ENCODE results near the gene ADGRV1.
"Not testable (repeated sequence)": the region's sequence is repeated elsewhere in the genome, so short reads cannot be mapped to it uniquely, and the experiment has no call there.

The ADGRV1 gene

GRCh38 chr5:91048073-91048472 is 489.5 kb downstream of the ADGRV1 start:
- Histone ChIP-seq H2AFZ (ENCODE audit: low read length) (no peak overlapping the region), H3K9me3 (ENCODE audit: insufficient read depth, low read depth, low read length) (no peaks in the 10 kb centered on the region), H3K4me1 (ENCODE audit: insufficient read depth, low read length, poor library complexity, severe bottlenecking) (no peaks in the 10 kb centered on the region), H3K4me3 (ENCODE audit: low read length, poor library complexity, severe bottlenecking) (no peak overlapping the region), H3K36me3 (ENCODE audit: insufficient read depth, low read length) (no peaks in the 10 kb centered on the region), H3K9ac (ENCODE audit: low read depth, low read length, poor library complexity, severe bottlenecking) (no peak overlapping the region), H3K4me2 (ENCODE audit: low read depth, low read length, poor library complexity, severe bottlenecking) (no peak overlapping the region), H3F3A (ENCODE audit: low read depth) (no peaks in the 10 kb centered on the region), H3K79me2 (ENCODE audit: insufficient read depth, low read length) (no peaks in the 10 kb centered on the region), H3K9me2 (replicated peaks; ENCODE audit: low read depth, low read length) (no peaks in the 10 kb centered on the region), H4K20me1 (ENCODE audit: insufficient read depth, low read length, poor library complexity, severe bottlenecking) (no peaks in the 10 kb centered on the region), H3K27me3 (ENCODE audit: insufficient read depth, low read length, poor library complexity, severe bottlenecking) (no peaks in the 10 kb centered on the region)
- TF ChIP-seq EZH2phosphoT487 (IDR thresholded peaks at IDR 0.05; ENCODE audit: borderline replicate concordance) (no peak), CTCF (conservative IDR thresholded peaks at IDR 0.05; ENCODE audit: low read length) (no peak)

GRCh38 chr5:91049112-91049511 is 490.5 kb downstream of the ADGRV1 start:
- H2AFZ ChIP-seq (ENCODE audit: low read length) = no peak overlapping the region
- TF ChIP-seq EZH2phosphoT487 (IDR thresholded peaks at IDR 0.05; ENCODE audit: borderline replicate concordance) (no peak), CTCF (conservative IDR thresholded peaks at IDR 0.05; ENCODE audit: low read length) (no peak)
- H3K9ac ChIP-seq (ENCODE audit: low read depth, low read length, poor library complexity, severe bottlenecking) = no peak overlapping the region
- no peak overlapping the region for H3K4me3 ChIP-seq (ENCODE audit: low read length, poor library complexity, severe bottlenecking)
- no peaks in the 10 kb centered on the region for H3F3A ChIP-seq (ENCODE audit: low read depth)
- no peaks in the 10 kb centered on the region for H3K36me3 ChIP-seq (ENCODE audit: insufficient read depth, low read length)
- H3K4me1 ChIP-seq (ENCODE audit: insufficient read depth, low read length, poor library complexity, severe bottlenecking) = no peaks in the 10 kb centered on the region
- H3K4me2 ChIP-seq (ENCODE audit: low read depth, low read length, poor library complexity, severe bottlenecking) = no peak overlapping the region
- no peaks in the 10 kb centered on the region for H3K9me3 ChIP-seq (ENCODE audit: insufficient read depth, low read depth, low read length)
- H4K20me1 ChIP-seq (ENCODE audit: insufficient read depth, low read length, poor library complexity, severe bottlenecking) = no peaks in the 10 kb centered on the region
- H3K9me2 ChIP-seq (replicated peaks; ENCODE audit: low read depth, low read length) = no peaks in the 10 kb centered on the region
- H3K27me3 ChIP-seq (ENCODE audit: insufficient read depth, low read length, poor library complexity, severe bottlenecking) = no peaks in the 10 kb centered on the region
- no peaks in the 10 kb centered on the region for H3K79me2 ChIP-seq (ENCODE audit: insufficient read depth, low read length)

- H3K27me3 ChIP-seq (ENCODE audit: insufficient read depth, low read length, poor library complexity, severe bottlenecking) = no peaks in the 10 kb centered on the region
- no peak overlapping the region for H3K4me3 ChIP-seq (ENCODE audit: low read length, poor library complexity, severe bottlenecking)
- H3K36me3 ChIP-seq (ENCODE audit: insufficient read depth, low read length) = no peaks in the 10 kb centered on the region
- no peaks in the 10 kb centered on the region for H3K4me1 ChIP-seq (ENCODE audit: insufficient read depth, low read length, poor library complexity, severe bottlenecking)
- no peaks in the 10 kb centered on the region for H3K9me2 ChIP-seq (replicated peaks; ENCODE audit: low read depth, low read length)
- no peaks in the 10 kb centered on the region for H4K20me1 ChIP-seq (ENCODE audit: insufficient read depth, low read length, poor library complexity, severe bottlenecking)
- H2AFZ ChIP-seq (ENCODE audit: low read length) = no peak overlapping the region
- H3K79me2 ChIP-seq (ENCODE audit: insufficient read depth, low read length) = no peaks in the 10 kb centered on the region
- H3K4me2 ChIP-seq (ENCODE audit: low read depth, low read length, poor library complexity, severe bottlenecking) = no peak overlapping the region
- no peaks in the 10 kb centered on the region for H3K9me3 ChIP-seq (ENCODE audit: insufficient read depth, low read depth, low read length)
- no peak overlapping the region for H3K9ac ChIP-seq (ENCODE audit: low read depth, low read length, poor library complexity, severe bottlenecking)
- H3F3A ChIP-seq (ENCODE audit: low read depth) = no peaks in the 10 kb centered on the region
- TF ChIP-seq EZH2phosphoT487 (IDR thresholded peaks at IDR 0.05; ENCODE audit: borderline replicate concordance) (no peak), CTCF (conservative IDR thresholded peaks at IDR 0.05; ENCODE audit: low read length) (no peak)
Observed at GRCh38 chr5:91049800-91050199, 491.2 kb downstream of the ADGRV1 start.

GRCh38 chr5:91052411-91052810 is 493.8 kb downstream of the ADGRV1 start:
- H3K9me2 ChIP-seq (replicated peaks; ENCODE audit: low read depth, low read length); H3K4me1 ChIP-seq (ENCODE audit: insufficient read depth, low read length, poor library complexity, severe bottlenecking): not testable (repeated sequence)

More at GRCh38 chr5:91052411-91052810, 493.8 kb downstream of the ADGRV1 start:
- not testable (repeated sequence) for H3K9ac ChIP-seq (ENCODE audit: low read depth, low read length, poor library complexity, severe bottlenecking); H3K9me3 ChIP-seq (ENCODE audit: insufficient read depth, low read depth, low read length); H3F3A ChIP-seq (ENCODE audit: low read depth); H3K4me3 ChIP-seq (ENCODE audit: low read length, poor library complexity, severe bottlenecking); H3K4me2 ChIP-seq (ENCODE audit: low read depth, low read length, poor library complexity, severe bottlenecking); H3K36me3 ChIP-seq (ENCODE audit: insufficient read depth, low read length); H2AFZ ChIP-seq (ENCODE audit: low read length); H3K27me3 ChIP-seq (ENCODE audit: insufficient read depth, low read length, poor library complexity, severe bottlenecking); H4K20me1 ChIP-seq (ENCODE audit: insufficient read depth, low read length, poor library complexity, severe bottlenecking); H3K79me2 ChIP-seq (ENCODE audit: insufficient read depth, low read length)

Measured in Loucy (cell line).